GM12864 (cell line): Measurements from ENCODE around the gene SENP2.

Experiments used
- DNase-seq: peaks from one replicate; pipeline ENCODE4 v3.0.0-alpha.2; 2011; ENCODE audit warnings: low read depth
- H3K4me3 ChIP-seq: 2 replicates; pipeline ENCODE4 v1.5.1; 2011; ENCODE audit warnings: mild to moderate bottlenecking, low read depth, low read length, control low read depth
- TF ChIP-seq, protein P1 (sequence below): IDR thresholded peaks from 2 replicates; pipeline ENCODE4 v1.5.1; 2011; ENCODE audit warnings: low read depth, mild to moderate bottlenecking, moderate library complexity, low read length, control low read depth, inconsistent platforms; ENCODE audit errors: missing control alignments

The SENP2 gene

DNA sequence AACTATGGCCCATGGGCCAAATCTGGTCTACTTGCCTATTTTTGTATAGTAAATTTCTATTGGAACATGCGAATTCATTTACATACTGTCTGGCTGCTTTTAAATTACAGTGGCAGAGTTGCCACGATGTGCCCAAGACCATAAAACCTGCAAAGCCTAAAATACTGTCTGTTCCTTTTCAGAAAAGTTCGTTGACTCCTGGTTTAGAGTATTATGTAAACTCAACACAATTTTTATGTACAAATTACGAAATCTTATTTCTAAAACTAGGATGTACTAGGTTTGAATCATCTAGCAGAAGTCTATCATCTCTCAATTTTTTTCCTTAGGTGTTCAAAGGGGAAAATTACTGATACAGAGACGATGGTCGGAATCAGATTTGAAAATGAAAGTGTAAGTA lies 26.9 kb downstream of the SENP2 start:
- H3K4me3 ChIP-seq: no peak overlapping the region
- no peak for DNase-seq
- TF ChIP-seq, protein P1, sequence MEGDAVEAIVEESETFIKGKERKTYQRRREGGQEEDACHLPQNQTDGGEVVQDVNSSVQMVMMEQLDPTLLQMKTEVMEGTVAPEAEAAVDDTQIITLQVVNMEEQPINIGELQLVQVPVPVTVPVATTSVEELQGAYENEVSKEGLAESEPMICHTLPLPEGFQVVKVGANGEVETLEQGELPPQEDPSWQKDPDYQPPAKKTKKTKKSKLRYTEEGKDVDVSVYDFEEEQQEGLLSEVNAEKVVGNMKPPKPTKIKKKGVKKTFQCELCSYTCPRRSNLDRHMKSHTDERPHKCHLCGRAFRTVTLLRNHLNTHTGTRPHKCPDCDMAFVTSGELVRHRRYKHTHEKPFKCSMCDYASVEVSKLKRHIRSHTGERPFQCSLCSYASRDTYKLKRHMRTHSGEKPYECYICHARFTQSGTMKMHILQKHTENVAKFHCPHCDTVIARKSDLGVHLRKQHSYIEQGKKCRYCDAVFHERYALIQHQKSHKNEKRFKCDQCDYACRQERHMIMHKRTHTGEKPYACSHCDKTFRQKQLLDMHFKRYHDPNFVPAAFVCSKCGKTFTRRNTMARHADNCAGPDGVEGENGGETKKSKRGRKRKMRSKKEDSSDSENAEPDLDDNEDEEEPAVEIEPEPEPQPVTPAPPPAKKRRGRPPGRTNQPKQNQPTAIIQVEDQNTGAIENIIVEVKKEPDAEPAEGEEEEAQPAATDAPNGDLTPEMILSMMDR: no peak

DNA sequence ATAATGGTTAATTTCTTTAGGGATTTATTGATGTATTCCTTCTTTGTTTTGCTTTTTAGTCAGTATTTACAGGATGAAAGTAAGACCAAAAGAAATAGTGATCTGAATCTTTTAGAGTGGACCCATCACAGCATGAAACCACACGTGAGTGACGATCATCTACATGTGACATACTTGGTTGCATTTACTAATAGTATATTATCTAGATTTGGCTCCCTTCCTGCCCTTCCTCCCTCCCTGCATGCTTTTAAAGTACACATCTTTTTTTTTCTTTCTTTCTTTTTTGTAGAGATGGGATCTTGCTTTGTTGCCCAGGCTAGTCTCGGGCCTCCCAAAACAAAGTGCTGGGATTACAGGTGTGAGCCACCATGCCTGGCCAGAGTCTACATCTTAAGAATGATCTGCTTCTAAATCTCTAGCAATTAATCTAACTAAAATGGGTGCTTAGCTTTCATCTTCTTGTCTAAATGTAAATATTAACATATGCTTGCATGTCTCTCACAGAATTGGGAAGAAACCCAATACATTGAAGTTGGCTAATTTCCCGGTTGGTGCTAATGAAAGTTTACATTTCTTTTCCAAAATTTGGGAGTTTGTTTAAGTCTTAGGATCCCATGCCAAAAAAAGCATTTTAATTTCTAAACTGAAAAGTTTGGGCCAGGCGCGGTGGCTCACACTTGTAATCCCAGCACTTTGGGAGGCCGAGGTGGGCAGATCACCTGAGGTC lies 38.0 kb downstream of the SENP2 start:
- DNase-seq: no peak
- TF ChIP-seq, protein P1: no peak

DNA sequence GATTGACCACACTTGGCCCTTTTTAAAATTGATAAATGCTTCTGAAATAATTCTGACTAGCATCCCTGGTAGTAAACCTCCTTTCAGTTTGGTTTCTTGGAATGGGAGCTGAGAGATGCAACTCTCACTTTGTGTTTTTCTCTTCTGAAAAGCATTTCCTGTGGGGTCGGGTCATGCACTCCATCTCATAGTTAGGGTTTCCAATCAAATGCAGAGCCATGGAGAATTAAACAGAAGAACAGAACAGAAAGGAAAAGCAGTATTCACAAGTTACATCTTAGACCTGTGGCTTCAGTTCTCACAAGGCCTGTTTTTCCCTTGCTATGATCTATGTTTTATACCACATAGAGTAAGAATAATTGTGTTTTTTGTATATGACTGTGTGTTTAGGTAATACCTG lies 39.7 kb downstream of the SENP2 start:
- H3K4me3 ChIP-seq: no peak overlapping the region
- TF ChIP-seq, protein P1: no peak
- no peak for DNase-seq

More for the DNA sequence above, 38.0 kb downstream of the SENP2 start:
- H3K4me3 ChIP-seq: no peak overlapping the region

DNA sequence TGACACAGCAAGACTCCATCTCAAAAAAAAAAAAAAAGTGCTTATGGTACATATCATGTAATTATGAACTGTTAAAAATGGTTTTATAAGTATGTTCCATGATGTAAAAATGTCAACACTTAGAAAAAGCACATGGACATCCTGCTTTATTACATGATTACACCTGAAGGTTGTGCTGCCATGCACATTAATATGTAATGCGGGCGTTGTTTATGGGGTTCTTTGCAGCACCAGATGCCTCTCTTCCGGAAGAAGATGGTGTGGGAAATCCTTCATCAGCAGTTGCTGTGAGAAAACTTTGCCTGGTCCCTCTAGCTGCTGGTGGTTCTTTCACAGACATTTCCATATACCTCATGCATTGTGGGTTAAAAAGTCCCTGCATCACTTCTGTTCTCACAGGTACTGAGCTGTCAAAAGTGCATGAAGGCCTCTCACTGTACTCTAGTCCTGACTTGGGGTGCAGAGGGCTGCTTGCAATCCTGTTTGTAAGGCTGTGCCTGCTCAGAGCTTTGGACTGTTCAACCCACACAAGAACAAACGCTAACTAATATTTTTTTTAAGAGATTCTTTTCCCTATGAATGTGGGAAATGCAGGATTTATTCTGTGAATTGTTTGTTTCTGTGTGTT lies 43.6 kb downstream of the SENP2 start:
- no peak for DNase-seq
- TF ChIP-seq, protein P1: no peak
- H3K4me3 ChIP-seq: no peak overlapping the region

DNA sequence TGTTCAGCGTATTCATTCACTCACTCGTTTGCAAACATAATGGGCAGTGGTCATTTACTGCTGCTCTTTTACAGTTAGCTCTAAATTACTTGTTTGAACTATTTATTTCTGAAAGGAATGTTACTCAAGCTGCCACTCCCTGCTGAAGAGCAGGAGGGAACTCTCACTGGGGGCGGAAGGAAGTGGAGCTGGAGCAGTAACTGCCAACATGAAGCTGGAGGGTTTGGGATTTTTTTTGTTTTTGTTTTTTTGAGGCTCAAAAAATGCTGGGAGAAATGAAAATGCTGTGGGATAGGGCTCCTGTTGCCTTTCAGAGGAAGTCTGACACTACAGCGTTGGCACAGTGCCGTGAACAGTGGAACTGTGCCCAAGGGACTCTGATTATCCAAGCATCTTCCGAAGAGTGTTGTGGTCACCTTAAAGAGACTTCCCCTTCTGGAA lies 44.1 kb downstream of the SENP2 start:
- no peak for DNase-seq
- TF ChIP-seq, protein P1: no peak
- H3K4me3 ChIP-seq: no peak overlapping the region

DNA sequence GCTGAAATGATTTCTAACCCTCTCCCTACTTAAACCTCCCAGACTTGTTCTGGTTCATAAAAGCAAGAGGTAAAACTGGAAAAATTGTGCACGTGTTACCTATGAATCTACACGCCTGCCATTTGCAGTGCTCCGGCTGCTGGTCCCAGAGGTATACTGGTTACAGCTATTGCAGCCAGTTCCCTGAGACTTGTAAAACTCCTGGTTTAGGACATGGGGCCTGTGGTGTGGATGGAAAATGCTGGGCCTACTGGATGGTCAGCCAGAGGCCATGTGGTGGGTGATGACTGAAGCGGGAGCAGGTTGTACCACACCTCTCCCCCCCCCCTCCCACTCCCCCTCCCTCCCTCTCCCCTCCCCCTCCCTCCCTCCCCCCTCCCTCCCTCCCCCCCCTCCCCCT lies 45.0 kb downstream of the SENP2 start:
- no peak overlapping the region for H3K4me3 ChIP-seq
- TF ChIP-seq, protein P1: no peak
- no peak for DNase-seq
